HEK293T (cell line): ENCODE measurements around the gene ULBP1.

Experiments used
- ARNT ChIP-seq: fragments of 450-650 bp; IDR thresholded peaks from 2 replicates; pipeline ENCODE4 v1.6.1; 2017; ENCODE audit warnings: mild to moderate bottlenecking
- HDGF ChIP-seq: fragments of 450-650 bp; IDR thresholded peaks from 2 replicates; pipeline ENCODE4 v1.6.1; 2017; ENCODE audit warnings: antibody characterized with exemption, borderline replicate concordance

DNA sequence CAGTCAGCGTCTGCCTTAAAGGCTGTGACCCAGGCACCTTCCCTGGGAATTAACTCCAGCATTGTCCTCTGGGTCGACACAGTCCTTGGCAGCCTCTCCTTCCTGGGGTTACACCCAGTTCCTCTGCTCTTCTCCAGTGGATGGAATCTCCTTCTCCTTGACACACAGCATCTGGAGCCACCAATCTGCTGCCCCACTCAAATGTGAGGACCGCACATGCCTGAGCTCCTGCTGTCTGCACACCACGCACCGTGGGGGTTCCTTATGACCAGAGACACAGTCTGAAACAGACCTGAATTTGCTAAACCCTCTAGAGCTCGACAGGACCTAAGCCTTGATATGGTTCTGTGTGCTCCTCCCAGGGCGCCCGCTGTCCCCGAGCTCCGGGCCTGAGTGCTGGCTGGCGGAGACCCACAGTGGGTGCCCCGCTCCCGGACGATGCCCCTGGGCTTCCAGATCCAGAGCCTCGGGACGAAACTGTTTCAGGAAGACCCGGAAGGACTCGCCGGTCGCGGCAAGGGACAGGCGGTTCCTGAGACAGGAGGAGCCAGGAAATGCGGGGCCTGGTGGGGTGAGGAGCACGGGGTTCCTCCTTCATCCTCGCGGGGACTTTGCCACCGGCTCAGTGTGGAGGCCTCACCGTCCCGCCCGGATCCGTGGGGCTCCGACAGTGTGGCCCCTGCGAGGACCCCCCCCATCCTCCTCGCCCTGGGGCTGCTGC lies 38.3 kb upstream of the ULBP1 start:
- no peak for TF ChIP-seq HDGF
- no peak for TF ChIP-seq ARNT
